ENCODE results near the gene TNNI3K.

Gene TNNI3K

GRCh38 chr1:74395571-74395970 lies 160.4 kb downstream of the TNNI3K start:
- DNase-seq = no peak

GRCh38 chr1:74396462-74396861 lies 161.3 kb downstream of the TNNI3K start:
- DNase-seq = no peak

- DNase-seq = no peak
Measured at GRCh38 chr1:74396933-74397332, 161.7 kb downstream of the TNNI3K start.

- DNase-seq = no peak
Measured at GRCh38 chr1:74399249-74399648, 164.1 kb downstream of the TNNI3K start.

DNA sequence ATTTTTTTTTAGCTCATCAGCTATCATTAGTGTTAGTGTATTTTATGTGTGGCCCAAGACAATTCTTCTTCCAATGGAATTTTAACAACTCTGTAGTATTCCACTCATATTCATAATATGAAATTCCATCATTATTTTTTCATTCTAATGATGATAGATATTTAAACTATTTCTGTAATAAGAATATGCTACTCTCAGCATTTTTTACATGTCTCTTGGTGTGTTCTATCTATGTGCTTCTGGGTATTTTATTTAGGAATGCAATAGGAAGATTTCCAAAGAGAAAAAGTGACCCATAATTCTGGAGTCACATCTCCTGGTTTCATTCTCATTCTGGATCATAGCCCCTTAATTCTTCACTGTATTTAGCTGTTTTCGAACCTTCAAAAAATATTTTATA lies 167.7 kb downstream of the TNNI3K start:
- no peak for DNase-seq

- no peak for DNase-seq
Measured at GRCh38 chr1:74403606-74404005, 168.4 kb downstream of the TNNI3K start.

GRCh38 chr1:74406759-74407158 lies 171.6 kb downstream of the TNNI3K start:
- DNase-seq = no peak

DNA sequence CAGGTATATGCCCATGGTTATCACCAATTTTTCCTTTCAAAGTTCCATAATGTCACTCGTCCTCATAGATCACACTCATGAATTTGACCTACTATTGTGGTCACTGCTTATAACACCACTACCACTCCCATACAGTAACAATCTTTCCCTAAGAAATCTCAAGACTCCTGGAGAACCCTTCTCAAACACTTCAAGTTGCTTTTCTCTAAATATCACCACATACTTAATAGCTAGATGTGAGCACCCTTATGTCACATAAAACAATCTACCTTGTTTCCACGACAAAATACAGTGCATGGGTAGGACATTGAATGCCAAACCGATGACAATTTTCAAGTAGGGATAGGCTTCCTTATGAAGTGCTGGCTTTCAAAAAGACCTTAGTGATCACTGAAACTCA lies 172.7 kb downstream of the TNNI3K start:
- no peak for DNase-seq

- no peak for DNase-seq
Measured at GRCh38 chr1:74412244-74412643, 177.1 kb downstream of the TNNI3K start.

DNA sequence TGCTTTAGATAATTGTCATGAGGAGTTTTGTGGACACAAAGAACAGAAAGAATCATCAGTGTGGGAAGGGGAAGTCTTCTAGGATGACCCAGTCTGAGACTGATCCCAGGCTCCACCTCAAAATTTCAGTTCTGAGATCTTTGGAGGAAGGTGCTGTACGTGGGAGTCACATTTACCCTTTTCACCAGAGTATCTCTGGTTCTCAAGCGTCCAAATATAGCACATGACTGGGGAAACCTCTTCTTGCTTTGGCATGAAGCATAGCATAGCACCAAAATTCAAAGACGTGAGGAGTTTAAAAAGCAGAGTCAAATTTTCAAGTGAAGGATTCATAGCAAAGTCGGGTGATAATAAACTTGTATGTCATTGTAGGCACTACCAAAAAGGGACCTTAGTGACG lies 180.7 kb downstream of the TNNI3K start:
- DNase-seq = no peak

GRCh38 chr1:74419611-74420010 lies 184.4 kb downstream of the TNNI3K start:
- DNase-seq = no peak

GRCh38 chr1:74420467-74420866 lies 185.3 kb downstream of the TNNI3K start:
- no peak for DNase-seq

DNA sequence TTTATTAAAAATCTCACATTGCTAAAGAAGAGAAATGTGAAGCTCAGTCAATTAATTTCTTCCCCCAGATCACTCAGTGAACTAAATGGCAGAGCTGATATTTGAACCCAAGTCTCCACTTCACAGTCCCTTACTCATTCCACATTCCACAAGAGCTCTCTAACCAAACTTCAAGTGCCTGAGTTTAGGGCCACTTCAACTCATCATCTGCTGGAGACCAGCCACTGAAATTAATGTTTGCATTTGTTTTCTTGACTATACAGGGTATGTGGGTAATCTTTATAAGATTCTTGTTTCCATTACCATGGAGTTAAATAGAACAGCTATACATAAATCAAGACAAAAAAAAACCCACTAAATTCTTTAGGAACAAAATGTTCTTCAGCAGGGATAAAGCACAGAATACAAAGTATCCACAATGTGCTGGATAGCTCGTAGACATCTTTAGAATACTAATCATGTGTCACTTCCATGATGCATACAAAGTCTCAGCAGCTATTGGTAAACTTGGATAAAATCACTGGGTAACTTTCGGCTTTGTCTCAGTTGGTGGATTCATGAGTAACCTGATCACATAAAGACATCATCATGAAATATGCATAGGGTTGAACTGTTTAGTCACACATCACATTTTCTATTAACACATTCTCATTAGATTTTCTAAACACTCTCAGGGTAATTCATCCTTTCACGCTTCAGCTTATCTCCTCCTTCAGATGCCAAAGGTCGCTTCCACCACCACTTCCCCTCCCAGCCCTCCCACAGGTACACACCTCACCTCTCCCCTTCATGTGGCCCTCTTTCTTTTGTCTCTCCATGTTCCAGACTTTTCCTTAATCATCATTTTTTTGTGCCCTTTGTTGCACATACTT lies 187.5 kb downstream of the TNNI3K start:
- DNase-seq = no peak

DNA sequence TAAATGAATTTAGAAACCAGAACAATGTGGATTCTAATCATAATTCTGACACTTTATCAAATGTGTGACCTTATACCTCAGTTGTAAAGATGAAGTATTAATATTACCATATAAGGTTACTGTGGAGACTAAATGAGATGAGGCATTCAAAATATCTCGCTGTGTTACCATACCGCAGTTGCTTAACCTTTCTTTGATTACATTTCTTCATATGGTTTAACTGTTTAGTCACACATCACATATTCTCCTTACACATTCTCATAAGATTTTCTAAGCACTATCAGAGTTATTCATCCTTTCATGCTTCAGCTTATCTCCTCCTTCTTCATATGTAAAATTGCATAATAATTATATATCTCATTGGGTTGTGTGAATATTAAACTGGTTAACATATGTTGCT lies 188.3 kb downstream of the TNNI3K start:
- no peak for DNase-seq

DNA sequence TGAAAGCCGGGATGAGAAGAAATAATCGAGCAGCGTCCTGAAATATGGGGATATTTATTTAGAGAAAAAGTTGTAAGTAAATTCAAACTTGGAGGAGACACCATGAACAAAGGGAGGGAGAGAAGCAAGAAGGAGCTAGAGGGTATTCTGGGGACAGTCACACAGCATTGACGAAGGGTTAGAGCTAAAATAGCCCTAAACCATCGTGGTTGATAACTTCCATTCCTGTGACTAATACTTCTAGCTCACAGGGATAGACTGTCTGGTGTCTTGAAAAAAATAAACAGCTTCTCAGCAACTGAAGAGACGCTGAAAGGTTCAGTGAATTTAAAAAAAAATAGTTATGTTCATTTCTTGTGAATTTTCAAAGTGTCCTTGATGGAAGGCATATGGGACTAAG lies 190.5 kb downstream of the TNNI3K start:
- DNase-seq = no peak

- DNase-seq = no peak
Measured at GRCh38 chr1:74426208-74426937, 191.2 kb downstream of the TNNI3K start.

GRCh38 chr1:74427681-74428080 lies 192.5 kb downstream of the TNNI3K start:
- DNase-seq = no peak

DNA sequence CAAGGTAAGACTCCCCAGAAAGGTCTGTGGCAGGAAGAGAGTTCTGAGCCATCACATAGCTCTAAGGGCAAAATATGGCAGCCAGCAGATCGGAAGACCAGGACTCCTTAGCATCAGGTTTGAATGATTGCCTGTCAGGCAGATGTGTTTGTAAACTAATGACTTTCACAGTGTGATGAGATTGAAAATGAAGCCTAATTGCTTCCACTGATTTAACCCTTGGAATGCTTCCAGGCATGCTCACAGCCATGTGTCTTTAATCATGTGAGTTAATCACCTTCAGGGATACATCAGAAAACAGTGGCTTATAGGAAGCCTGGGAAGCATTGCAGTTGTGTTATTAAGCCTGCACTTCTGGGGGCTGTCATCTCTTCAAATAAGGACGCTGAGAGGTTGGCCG lies 194.4 kb downstream of the TNNI3K start:
- DNase-seq = no peak

- DNase-seq = no peak
Measured at GRCh38 chr1:74430342-74430934, 195.3 kb downstream of the TNNI3K start.

- no peak for DNase-seq
Measured at GRCh38 chr1:74431531-74431930, 196.3 kb downstream of the TNNI3K start.

GRCh38 chr1:74432325-74432724 lies 197.1 kb downstream of the TNNI3K start:
- DNase-seq = no peak

DNA sequence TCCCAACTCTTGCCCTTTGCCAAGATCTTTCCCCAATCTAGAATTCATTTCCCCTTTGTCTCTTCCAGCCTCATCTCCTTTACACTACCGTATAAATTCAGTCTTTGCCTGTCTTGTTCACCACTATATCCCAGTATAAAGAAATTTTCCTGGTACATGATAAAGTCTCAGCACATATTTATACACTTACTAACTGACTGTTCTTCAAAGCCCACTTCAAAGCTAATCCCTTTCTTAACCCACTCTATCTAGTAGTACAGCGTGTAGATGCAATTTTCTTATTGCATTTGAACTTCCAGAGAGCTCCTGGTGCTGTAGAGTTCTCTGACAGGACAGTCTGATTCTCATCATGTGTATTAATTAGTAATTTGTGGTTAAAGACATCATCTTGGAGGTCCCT lies 199.1 kb downstream of the TNNI3K start:
- DNase-seq = no peak

GRCh38 chr1:74436078-74436477 lies 200.9 kb downstream of the TNNI3K start:
- no peak for DNase-seq

GRCh38 chr1:74437035-74437434 lies 201.8 kb downstream of the TNNI3K start:
- DNase-seq = no peak

All from NCI-H774 (cell line).